IPS-18c (cell line): ENCODE measurements around the gene THOC2.

Experiments used
- H3K4me3 ChIP-seq: 2 replicates; pipeline ENCODE4 v1.7.0; 2013; ENCODE audit warnings: low read depth, mild to moderate bottlenecking, low read length, moderate library complexity; ENCODE audit not compliant: insufficient read depth
- H3K9me3 ChIP-seq: one replicate; pipeline ENCODE4 v1.6.1; 2013; ENCODE audit warnings: mild to moderate bottlenecking, low read length, moderate library complexity; ENCODE audit not compliant: control insufficient read depth, insufficient read depth

The THOC2 gene

GRCh38 chrX:123562342-123563146, 170.3 kb downstream of the THOC2 start:
- Histone ChIP-seq H3K9me3 (peaks cover 5% of the 10 kb centered on the region), H3K4me3 (no peak overlapping the region)

GRCh38 chrX:123561439-123562215, 171.2 kb downstream of the THOC2 start:
- H3K9me3 ChIP-seq: peaks cover 5% of the 10 kb centered on the region
- no peak overlapping the region for H3K4me3 ChIP-seq

DNA sequence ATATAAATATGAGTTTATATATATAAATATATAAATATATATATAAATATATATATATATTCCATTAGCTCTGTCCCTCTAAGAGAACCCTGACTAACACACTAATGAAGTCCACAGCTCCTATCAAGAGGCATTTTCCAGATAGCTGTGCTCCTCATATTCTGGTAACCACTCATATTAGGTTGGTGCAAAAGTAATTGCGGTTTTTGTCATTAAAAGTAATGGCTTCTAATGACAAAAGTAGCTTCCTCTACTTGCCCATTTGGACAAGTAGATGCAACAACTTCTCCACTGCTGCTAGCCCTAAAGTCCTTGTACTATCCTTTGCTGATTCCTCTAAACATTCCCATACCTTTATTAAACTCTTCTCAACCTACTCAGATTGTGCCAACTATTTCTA, 182.0 kb downstream of the THOC2 start:
- H3K9me3 ChIP-seq: peaks cover 4% of the 10 kb centered on the region
- H3K4me3 ChIP-seq: no peak overlapping the region
